HepG2 (cell line): Measurements from ENCODE around the gene CELF2. TPM values are rescaled to one million over a fixed set of nuclear protein-coding genes. Genes with fewer than 3 reads are reported as not detected.

Experiments
- MYC ChIP-seq: sonication (generic); formaldehyde crosslinking; IDR thresholded peaks from 2 replicates; pipeline ENCODE4 v1.9.0; 2021; ENCODE audit warnings: missing genetic modification reagents, borderline replicate concordance
- NCOA1 ChIP-seq: sonication (generic); formaldehyde crosslinking; IDR thresholded peaks from 2 replicates; pipeline ENCODE4 v1.9.0; 2021; ENCODE audit warnings: missing genetic modification reagents
- NFE2L2 ChIP-seq: fragments of 150-350 bp; IDR thresholded peaks from 2 replicates; pipeline ENCODE4 v1.6.1; 2014; ENCODE audit warnings: low read length
- PBX2 ChIP-seq: IDR thresholded peaks from 2 replicates; pipeline ENCODE4 v1.6.1; 2016; ENCODE audit warnings: control low read depth
- REL ChIP-seq: sonication (generic); formaldehyde crosslinking; conservative IDR thresholded peaks from 2 replicates; pipeline ENCODE4 v1.8.0; 2022; ENCODE audit warnings: mild to moderate bottlenecking, missing genetic modification reagents, moderate library complexity
- SOX5 ChIP-seq: IDR thresholded peaks from 2 replicates; pipeline ENCODE4 v1.6.1; 2016; ENCODE audit warnings: borderline replicate concordance
- ZNF142 ChIP-seq: sonication (generic); formaldehyde crosslinking; IDR thresholded peaks from 2 replicates; pipeline ENCODE4 v1.4.0; 2020; ENCODE audit warnings: missing genetic modification reagents
- ZNF776 ChIP-seq: sonication (generic); formaldehyde crosslinking; IDR thresholded peaks from 2 replicates; pipeline ENCODE4 v1.4.0; 2020; ENCODE audit warnings: mild to moderate bottlenecking, missing genetic modification reagents
- polyA plus RNA-seq, 8 experiments: library from polyadenylated mRNA; depleted of rRNA in 3 of 8; stranded (reverse) in 7 of 8; unstranded in 1 of 8; fragments of >200 nt; fragmentation: Illumina TruSeq in 4 of 8; extraction: Trizol in 4 of 8; gene quantifications; 2 replicates each; pipeline versions ENCODE4 v1.2.1 to v1.2.3, GENCODE V29; 2011 to 2016; ENCODE audit warnings: low read depth in 4 of 8, missing spikeins in 1 of 8, mixed read lengths in 1 of 8; ENCODE audit not compliant: insufficient read depth in 1 of 8
- total RNA-seq, 5 experiments: library from RNA; depleted of rRNA; stranded (reverse); fragments of >200 nt; fragmentation: Illumina TruSeq; extraction: Trizol; gene quantifications; 2 replicates each; pipeline ENCODE4 v1.2.3, GENCODE V29; 2016; ENCODE audit warnings: low read depth in 1 of 5
- TF ChIP-seq, protein P1 (sequence below): sonication (generic); formaldehyde crosslinking; IDR thresholded peaks from 2 replicates; pipeline ENCODE4 v1.5.0; 2020; ENCODE audit warnings: missing genetic modification reagents, mild to moderate bottlenecking, borderline replicate concordance

Gene CELF2
- total and polyA plus RNA-seq, 2 of the 13 experiments (the other 11 are each of a cell fraction or from before 2014, with no cell fraction given) = not detected

DNA sequence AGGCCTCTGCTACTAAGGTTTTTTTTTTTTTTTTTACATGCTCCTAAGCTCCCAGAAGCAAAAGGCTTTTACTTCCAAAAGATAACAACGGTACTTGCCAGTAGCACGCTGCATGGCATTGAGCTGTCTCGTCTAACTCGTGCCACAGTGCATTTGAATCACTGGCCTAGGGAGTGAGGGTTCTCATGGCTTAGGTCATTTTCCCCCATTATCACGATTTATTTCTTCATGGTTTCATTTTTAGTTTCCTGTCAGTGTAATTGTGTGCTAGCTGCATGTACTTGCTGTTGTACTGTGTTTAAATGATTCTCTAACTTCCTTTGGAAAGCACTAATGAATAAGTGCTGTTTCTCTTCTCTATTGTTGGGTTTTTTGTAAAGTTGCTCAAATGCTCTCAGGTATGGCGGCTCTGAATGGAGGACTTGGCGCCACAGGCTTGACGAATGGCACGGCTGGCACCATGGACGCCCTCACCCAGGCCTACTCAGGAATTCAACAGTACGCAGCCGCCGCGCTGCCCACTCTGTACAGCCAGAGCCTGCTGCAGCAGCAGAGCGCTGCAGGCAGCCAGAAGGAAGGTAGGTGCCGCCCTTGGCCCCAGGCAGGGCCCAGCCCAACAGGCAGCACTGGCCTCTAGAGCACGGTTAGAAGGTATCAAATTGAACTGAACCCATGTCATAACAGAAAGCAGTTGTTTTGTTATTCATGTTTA is 303.3 kb downstream of the CELF2 start (continued):
- TF ChIP-seq ZNF142 (CRISPR knock-in tag) (no peak), NCOA1 (no peak), MYC (no peak), PBX2 (CRISPR knock-in tag) (no peak), REL (CRISPR knock-in tag) (no peak), NFE2L2 (no peak), ZNF776 (CRISPR knock-in tag) (no peak), SOX5 (CRISPR knock-in tag) (no peak)
- TF ChIP-seq, protein P1, sequence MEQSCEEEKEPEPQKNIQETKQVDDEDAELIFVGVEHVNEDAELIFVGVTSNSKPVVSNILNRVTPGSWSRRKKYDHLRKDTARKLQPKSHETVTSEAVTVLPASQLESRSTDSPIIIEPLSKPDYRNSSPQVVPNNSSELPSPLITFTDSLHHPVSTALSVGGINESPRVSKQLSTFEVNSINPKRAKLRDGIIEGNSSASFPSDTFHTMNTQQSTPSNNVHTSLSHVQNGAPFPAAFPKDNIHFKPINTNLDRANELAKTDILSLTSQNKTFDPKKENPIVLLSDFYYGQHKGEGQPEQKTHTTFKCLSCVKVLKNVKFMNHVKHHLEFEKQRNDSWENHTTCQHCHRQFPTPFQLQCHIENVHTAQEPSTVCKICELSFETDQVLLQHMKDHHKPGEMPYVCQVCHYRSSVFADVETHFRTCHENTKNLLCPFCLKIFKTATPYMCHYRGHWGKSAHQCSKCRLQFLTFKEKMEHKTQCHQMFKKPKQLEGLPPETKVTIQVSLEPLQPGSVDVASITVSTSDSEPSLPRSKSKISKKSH = no peak
- TF ChIP-seq, all 625 proteins: peak for 0
